ENCODE measurements around the gene SMARCA1.

- no peak for TF ChIP-seq GATA2 (IDR thresholded peaks at IDR 0.05; ENCODE audit: low read depth, low read length)
- TF ChIP-seq GATA3 (IDR thresholded peaks at IDR 0.05; ENCODE audit: low read depth, low read length) = no peak
Observed at GRCh38 chrX:129572422-129572821, 49.1 kb upstream of the SMARCA1 start.

Data from SH-SY5Y (cell line).